ENCODE results near the gene THOC7. TPM values are rescaled to one million over a fixed set of nuclear protein-coding genes. Genes with fewer than 3 reads are reported as not detected.

THOC7 gene
- total and polyA plus RNA-seq, 3 donors from 2014 or later, result 22.5 to 85.5 (median 42.9) TPM

GRCh38 chr3:63832395-63832794 lies 31.2 kb downstream of the THOC7 start:
- WGBS, 2 donors, result 83 to 87% methylated on average over 6 of the region's 6 CpGs
- intact Hi-C loops (cut with DNase I; ENCODE audit: low total_unique reads), result no loop called here
- no peaks in the 10 kb centered on the region for H3K4me1 ChIP-seq
- no peak for DNase-seq
- H3K4me3 ChIP-seq, result no peak overlapping the region
- no peak for TF ChIP-seq POLR2A (IDR thresholded peaks at IDR 0.05)
- TF ChIP-seq, protein P1, sequence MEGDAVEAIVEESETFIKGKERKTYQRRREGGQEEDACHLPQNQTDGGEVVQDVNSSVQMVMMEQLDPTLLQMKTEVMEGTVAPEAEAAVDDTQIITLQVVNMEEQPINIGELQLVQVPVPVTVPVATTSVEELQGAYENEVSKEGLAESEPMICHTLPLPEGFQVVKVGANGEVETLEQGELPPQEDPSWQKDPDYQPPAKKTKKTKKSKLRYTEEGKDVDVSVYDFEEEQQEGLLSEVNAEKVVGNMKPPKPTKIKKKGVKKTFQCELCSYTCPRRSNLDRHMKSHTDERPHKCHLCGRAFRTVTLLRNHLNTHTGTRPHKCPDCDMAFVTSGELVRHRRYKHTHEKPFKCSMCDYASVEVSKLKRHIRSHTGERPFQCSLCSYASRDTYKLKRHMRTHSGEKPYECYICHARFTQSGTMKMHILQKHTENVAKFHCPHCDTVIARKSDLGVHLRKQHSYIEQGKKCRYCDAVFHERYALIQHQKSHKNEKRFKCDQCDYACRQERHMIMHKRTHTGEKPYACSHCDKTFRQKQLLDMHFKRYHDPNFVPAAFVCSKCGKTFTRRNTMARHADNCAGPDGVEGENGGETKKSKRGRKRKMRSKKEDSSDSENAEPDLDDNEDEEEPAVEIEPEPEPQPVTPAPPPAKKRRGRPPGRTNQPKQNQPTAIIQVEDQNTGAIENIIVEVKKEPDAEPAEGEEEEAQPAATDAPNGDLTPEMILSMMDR (IDR thresholded peaks at IDR 0.05), result no peak
- no peaks in the 10 kb centered on the region for H3K27me3 ChIP-seq
- no peak overlapping the region for H3K27ac ChIP-seq
- H3K36me3 ChIP-seq (ENCODE audit: low read depth, missing control alignments), result no peaks in the 10 kb centered on the region
- H3K9me3 ChIP-seq, result no peaks in the 10 kb centered on the region

DNA sequence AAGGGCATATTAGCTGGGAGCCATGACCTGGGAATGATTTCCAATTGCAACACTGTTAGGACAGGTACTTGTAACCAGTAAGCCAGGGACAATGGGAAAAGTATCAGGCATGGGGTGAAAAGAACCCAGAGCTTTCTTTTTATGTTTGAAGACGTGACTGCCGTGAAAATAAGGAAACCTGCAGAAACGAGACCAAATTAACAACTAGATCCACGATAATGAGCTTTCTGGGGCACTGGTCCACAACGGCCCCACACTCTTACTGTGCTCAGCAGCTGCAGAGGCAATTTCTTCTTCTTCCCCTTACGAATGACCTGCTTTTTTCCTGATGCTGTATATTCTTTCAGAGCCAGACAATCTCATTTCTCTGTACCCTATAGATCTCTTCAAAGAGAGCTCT lies 33.1 kb downstream of the THOC7 start:
- 81 to 92% methylated on average over 6 of the region's 6 CpGs for WGBS, 2 donors
- DNase-seq, result no peak
- Histone ChIP-seq H3K4me1 (no peaks in the 10 kb centered on the region), H3K27ac (no peak overlapping the region), H3K36me3 (ENCODE audit: low read depth, missing control alignments) (no peaks in the 10 kb centered on the region), H3K27me3 (no peaks in the 10 kb centered on the region), H3K9me3 (no peaks in the 10 kb centered on the region), H3K4me3 (no peak overlapping the region)
- TF ChIP-seq POLR2A (IDR thresholded peaks at IDR 0.05), result no peak
- TF ChIP-seq, protein P1 (IDR thresholded peaks at IDR 0.05), result no peak
- intact Hi-C loops (cut with DNase I; ENCODE audit: low total_unique reads), result no loop called here

DNA sequence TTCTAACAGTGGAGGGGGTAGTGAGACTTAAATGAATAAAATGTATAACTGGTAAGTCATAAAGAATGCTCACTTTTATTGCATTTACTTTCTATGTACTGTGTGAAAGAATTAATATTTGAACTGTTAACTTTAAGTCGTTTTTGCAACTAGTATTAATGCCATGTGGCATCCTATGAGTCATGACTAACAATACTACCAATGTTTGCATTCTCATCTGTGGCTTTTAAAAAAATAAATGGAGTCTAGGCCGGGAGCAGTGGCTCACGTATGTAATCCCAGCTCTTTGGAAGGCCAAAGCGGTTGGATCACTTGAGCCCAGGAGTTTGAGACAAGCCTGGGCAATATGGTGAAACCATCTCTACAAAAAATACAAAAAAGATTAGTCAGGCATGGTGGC lies 39.3 kb downstream of the THOC7 start:
- 91 to 93% methylated on average over 4 of the region's 4 CpGs for WGBS, 2 donors
- Histone ChIP-seq H3K4me1 (no peaks in the 10 kb centered on the region), H3K27me3 (no peaks in the 10 kb centered on the region), H3K4me3 (no peak overlapping the region), H3K9me3 (no peaks in the 10 kb centered on the region), H3K36me3 (ENCODE audit: low read depth, missing control alignments) (no peaks in the 10 kb centered on the region), H3K27ac (no peak overlapping the region)
- TF ChIP-seq POLR2A (IDR thresholded peaks at IDR 0.05), result no peak
- TF ChIP-seq, protein P1 (IDR thresholded peaks at IDR 0.05), result no peak
- no peak for DNase-seq
- intact Hi-C loops (cut with DNase I; ENCODE audit: low total_unique reads), result no loop called here

DNA sequence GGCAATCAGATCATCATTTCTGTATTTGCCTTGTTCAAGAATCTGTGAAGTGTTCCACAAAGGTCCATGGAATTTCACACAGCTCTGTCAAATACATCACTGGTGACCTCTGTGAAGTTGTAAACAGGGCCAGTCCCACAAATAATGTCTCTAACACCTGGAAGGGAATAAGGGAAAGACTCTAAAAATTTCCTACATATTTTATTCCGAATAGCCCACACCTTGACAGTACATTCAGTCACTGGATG lies 44.5 kb downstream of the THOC7 start, which contains the start of gene C3orf49:
TSS of gene C3orf49 (plus strand) at position 149 of the 248 bp plus-strand sequence. CDS start 173 bp downstream, outside the sequence.
- intact Hi-C loops (cut with DNase I; ENCODE audit: low total_unique reads), result no loop called here
- WGBS, 2 donors, result 100% methylated on average over 1 of the region's 1 CpG
- TF ChIP-seq POLR2A (IDR thresholded peaks at IDR 0.05), result no peak
- TF ChIP-seq, protein P1 (IDR thresholded peaks at IDR 0.05), result no peak

DNA sequence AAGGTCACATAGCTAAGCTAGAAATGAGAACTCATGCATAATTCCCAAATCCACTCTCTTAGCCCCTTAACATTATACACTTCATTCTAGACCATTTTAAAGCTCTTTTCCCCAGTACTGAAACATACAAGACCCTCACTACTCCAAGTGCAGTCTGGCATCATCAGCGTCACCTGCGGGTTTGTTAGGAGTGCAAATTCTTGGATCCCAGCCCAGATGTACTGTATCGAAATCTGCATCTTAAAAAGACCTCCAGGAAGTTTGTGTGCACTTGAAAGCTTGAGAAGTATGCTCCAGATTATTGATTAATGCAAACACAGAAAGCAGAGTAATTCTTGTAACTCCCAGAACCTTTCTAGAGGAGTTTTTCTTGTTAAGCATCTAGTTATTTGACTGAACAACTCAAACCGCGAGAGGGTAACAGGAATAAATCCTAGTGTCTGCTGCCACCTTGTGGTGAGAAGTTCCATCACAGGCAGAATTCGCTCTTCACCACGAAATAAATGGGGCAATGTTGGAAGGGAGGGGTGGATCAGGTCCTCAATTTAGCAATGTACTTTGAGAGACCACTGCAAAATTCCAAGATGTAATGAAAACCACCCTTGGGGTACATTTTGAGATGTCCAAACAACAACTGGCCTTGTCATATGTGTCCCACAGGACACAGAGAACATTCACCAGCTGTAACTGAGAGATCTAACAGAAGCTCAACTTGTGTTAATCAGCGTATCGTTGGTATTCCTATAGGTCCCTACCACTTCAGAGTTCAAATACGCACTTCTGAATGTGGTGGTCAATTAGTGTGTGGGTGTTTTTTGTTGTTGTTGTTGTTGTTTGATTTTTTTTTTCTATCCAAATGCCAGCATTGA lies 45.1 kb downstream of the THOC7 start:
- intact Hi-C loops (cut with DNase I; ENCODE audit: low total_unique reads), result no loop called here
- Histone ChIP-seq H3K36me3 (ENCODE audit: low read depth, missing control alignments) (no peaks in the 10 kb centered on the region), H3K9me3 (no peaks in the 10 kb centered on the region), H3K27ac (no peak overlapping the region), H3K4me3 (no peak overlapping the region), H3K4me1 (peaks cover 4% of the 10 kb centered on the region), H3K27me3 (no peaks in the 10 kb centered on the region)
- WGBS, 2 donors, result 24 to 33% methylated on average over 10 of the region's 10 CpGs
- TF ChIP-seq, protein P1 (IDR thresholded peaks at IDR 0.05), result peak; percentile 84 to 92 (median 85)
- TF ChIP-seq POLR2A (IDR thresholded peaks at IDR 0.05), result no peak
- peak; percentile 83 for DNase-seq

More for the DNA sequence above, 44.5 kb downstream of the THOC7 start, which contains the start of gene C3orf49:
- Histone ChIP-seq H3K27ac (no peak within 1 kb of the TSS), H3K36me3 (ENCODE audit: low read depth, missing control alignments) (no peaks in the 10 kb centered on the region), H3K9me3 (no peaks in the 10 kb centered on the region), H3K27me3 (no peaks in the 10 kb centered on the region), H3K4me3 (no peak within 1 kb of the TSS), H3K4me1 (peaks cover 4% of the 10 kb centered on the region)
- DNase-seq, result no peak
